AG04450 (cell line): ENCODE data around the gene FGF22. TPM values are rescaled to one million over a fixed set of nuclear protein-coding genes. Genes with fewer than 3 reads are reported as not detected.
A peak's percentile ranks its signal among the peaks of the same experiment; 100 is the strongest.

Experiments
- CTCF ChIA-PET: fragments of 300-600, 350-600 bp; formaldehyde crosslinking; extraction: SDS; loops from one replicate; lab custom pipeline; 2022; ENCODE audit warnings: antibody characterized with exemption, inconsistent platforms; lab: Charles Lee
- POLR2A ChIA-PET: fragments of 350-600 bp; formaldehyde crosslinking; extraction: SDS; loops from one replicate; lab custom pipeline; 2021; ENCODE audit warnings: antibody characterized with exemption, inconsistent platforms; lab: Yijun Ruan, JAX
- DNase-seq: peaks from one replicate; pipeline ENCODE4 v3.0.0-alpha.2; 2011; ENCODE audit warnings: low read depth, low spot score
- H3K27ac ChIP-seq: one replicate; pipeline ENCODE4 v1.5.1; 2012; ENCODE audit warnings: low read depth, low read length, control low read depth
- H3K27me3 ChIP-seq: one replicate; pipeline ENCODE4 v1.6.0; 2012; ENCODE audit warnings: low read length; ENCODE audit not compliant: control insufficient read depth, insufficient read depth
- H3K4me3 ChIP-seq: 2 replicates; pipeline ENCODE4 v1.5.1; 2011; ENCODE audit warnings: mild to moderate bottlenecking, low read depth, low read length, control low read depth
- H3K9me3 ChIP-seq: 2 replicates; pipeline ENCODE4 v1.5.1; 2012; ENCODE audit warnings: low read length; ENCODE audit not compliant: control insufficient read depth, insufficient read depth
- CTCF ChIP-seq: IDR thresholded peaks from 2 replicates; pipeline ENCODE4 v1.5.1; 2011; ENCODE audit warnings: low read depth, low read length, control low read depth, inconsistent platforms
- polyA plus RNA-seq: library from polyadenylated mRNA; depleted of rRNA; stranded (reverse); fragments of >200 nt; gene quantifications from 2 replicates; pipeline ENCODE4 v1.2.3, GENCODE V29; 2011

Gene FGF22
- polyA plus RNA-seq, 1 experiment, result not detected

- Histone ChIP-seq H3K27me3 (no peaks in the 10 kb centered on the region), H3K4me3 (peak overlapping the region; percentile 83), H3K9me3 (peaks cover 5% of the 10 kb centered on the region), H3K27ac (no peak overlapping the region)
- TF ChIP-seq CTCF, result no peak
- ChIA-PET CTCF (no interaction called here), POLR2A (no interaction called here)
- DNase-seq, result no peak
Measured at GRCh38 chr19:661427-662196, 21.9 kb downstream of the FGF22 start.

GRCh38 chr19:662207-662961 lies 22.7 kb downstream of the FGF22 start:
- DNase-seq, result no peak
- H3K9me3 ChIP-seq, result peaks cover 13% of the 10 kb centered on the region
- no peak for TF ChIP-seq CTCF
- ChIA-PET CTCF (interaction anchor here (1.4 kb wide), 1 partner anchor 72 kb away, joined by 6 read pairs; no protein-coding TSS in a partner anchor), POLR2A (interaction anchor here (0.6 to 1.8 kb wide), 4 partner anchors 13 to 111 kb away, joined by 3 to 5 read pairs (median 4); partner anchors contain the start of gene BSG)
- no peaks in the 10 kb centered on the region for H3K27me3 ChIP-seq
- H3K27ac ChIP-seq, result no peak overlapping the region
- peak overlapping the region; percentile 83 for H3K4me3 ChIP-seq

- no peak for TF ChIP-seq CTCF
- peak within 1 kb of the TSS; percentile 83 for H3K4me3 ChIP-seq
- peak; percentile 66 for DNase-seq
- H3K27me3 ChIP-seq, result no peaks in the 10 kb centered on the region
- H3K27ac ChIP-seq, result peak within 1 kb of the TSS; percentile 68
- peaks cover 16% of the 10 kb centered on the region for H3K9me3 ChIP-seq
- POLR2A ChIA-PET, result interaction anchor here (0.5 to 1.8 kb wide), 7 partner anchors 9 to 112 kb away, joined by 3 to 5 read pairs (median 4); partner anchors contain the start of genes BSG and FSTL3
- CTCF ChIA-PET, result interaction anchor here (1.4 kb wide), 1 partner anchor 71 kb away, joined by 6 read pairs; no protein-coding TSS in a partner anchor
Measured at GRCh38 chr19:662962-663681, 23.4 kb downstream of the FGF22 start, which contains the start of gene RNF126. Gene RNF126 (minus strand): TSS chr19:663214. CDS start chr19:663121, 93 bp downstream.

GRCh38 chr19:663682-664117 lies 24.0 kb downstream of the FGF22 start:
- Histone ChIP-seq H3K9me3 (peaks cover 16% of the 10 kb centered on the region), H3K27me3 (no peaks in the 10 kb centered on the region), H3K27ac (peak overlapping the region; percentile 68), H3K4me3 (peak overlapping the region; percentile 62)
- no peak for TF ChIP-seq CTCF
- POLR2A ChIA-PET, result interaction anchor here (0.5 to 1.8 kb wide), 5 partner anchors 9 to 91 kb away, joined by 3 to 5 read pairs (median 4); partner anchors contain the start of genes BSG and FSTL3
- CTCF ChIA-PET, result interaction anchor here (1.4 kb wide), 1 partner anchor 71 kb away, joined by 6 read pairs; no protein-coding TSS in a partner anchor
- DNase-seq, result no peak
